ENCODE data around the gene NAA50.
A peak's percentile ranks its signal among the peaks of the same experiment; 100 is the strongest.

NAA50 gene

DNA sequence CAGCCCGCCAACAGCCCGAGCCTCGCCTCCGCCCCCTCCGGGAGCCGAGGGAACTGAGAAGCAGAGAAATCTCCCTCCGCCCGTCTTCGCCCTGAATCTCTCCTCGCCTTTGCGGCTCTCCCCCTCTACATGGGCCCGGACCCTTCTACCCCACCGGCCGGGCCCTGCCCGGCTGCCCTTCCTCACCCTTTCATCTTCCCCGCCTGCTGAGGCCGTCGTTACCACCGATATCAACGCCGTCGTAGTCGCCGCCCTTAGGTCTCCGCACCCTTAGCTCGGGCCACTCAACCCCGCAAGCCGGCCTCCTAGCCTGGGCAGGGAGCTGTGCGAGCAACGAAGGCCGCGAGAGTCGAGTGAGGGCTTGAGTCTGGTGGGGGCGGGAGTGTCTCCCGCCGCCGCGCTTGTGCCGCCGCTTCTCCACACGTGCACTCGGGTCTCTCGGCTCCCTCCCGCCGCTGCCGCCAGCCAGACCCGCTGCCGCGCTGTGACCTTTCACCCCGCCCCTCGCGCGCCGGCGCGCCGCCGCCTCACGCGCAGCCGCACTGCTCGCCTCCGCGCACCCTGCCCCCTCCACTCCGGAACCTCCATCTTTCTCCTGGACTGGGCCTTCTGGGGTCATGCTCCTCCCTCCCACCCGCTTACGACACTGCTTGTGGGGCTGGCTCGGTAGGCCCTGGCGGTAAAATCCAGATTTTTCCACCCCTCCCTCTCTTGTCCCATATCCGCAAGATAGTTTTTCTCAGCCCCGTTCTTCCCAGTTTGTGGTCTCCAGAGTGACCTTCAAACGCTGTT is at the start of gene NAA50:
Gene NAA50, minus strand, starts transcription at position 494 of the 792 bp plus-strand sequence. Its CDS starts 300 bp downstream, at position 194.
- DNase-seq: peak; percentile 93

DNA sequence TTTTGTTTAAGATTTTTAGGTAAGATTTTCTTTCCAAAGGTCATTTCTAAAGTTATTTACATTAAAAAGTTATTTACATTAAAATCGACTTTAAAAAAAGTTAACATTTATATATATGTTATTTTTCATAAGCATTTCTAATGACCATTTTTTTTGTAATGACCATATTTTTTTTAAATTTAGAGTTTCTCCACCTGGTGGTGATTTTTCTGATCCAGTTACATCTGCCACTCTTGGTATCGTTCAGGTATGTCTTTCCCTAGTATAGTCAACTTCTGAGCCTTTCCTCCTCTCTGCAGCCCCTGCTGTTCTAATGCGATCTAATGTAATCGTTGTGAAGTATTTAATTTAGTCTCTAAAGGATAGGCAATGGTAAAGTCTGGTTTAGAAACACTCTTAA is 49.6 kb upstream of the NAA50 start:
- no peak for DNase-seq

DNA sequence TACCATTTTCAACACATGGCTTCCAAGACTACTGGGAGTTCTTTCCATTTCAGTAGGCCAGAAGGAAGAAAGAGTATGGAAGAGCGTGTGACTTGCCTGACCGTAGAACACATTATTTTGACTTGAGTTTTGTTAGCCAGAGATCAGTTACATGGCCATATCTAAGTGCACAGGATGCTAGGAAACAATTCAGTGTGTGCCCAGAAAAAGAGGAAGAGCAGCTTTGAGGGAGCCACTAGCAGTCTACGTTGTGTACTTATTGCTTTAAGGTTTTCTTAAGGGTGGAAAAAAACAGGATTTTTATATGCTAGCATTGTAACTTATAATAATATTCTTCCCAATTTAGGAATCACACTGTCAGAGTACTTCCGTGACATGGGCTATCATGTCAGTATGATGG is 48.5 kb upstream of the NAA50 start:
- no peak for DNase-seq

DNA sequence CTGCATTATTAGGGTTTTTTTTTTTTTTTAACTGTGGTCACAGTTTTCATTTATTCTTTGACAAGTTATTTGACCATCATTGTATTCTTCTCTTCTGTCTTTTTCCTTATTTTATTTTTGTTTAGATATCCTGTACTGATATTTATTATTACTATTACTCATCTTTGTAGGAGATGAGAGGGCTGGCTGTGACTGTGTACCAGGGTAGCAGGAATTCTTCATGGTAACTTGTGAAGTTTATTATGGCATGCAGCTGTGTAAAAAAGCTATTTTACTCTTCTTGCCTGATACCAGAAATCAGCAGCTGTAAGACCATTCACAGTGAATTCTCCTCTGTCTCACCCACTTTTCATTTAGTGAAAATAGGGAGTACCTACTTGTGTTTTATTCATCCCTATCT is 45.3 kb upstream of the NAA50 start:
- no peak for DNase-seq

DNA sequence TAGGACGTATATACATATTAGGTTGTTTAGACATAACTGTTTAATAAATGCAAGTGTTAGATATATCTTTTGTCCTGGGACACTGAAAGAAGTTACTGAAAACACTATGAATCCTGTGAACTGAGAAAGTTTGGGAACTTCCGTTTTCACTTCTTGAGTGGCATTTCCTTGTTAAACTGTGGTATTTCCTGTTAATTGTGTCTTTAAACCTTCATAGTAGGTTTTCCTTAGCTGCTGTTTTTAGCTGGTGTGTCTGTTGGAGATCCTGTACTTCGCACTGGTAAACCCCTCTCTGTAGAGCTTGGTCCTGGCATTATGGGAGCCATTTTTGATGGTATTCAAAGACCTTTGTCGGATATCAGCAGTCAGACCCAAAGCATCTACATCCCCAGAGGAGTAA is 37.9 kb upstream of the NAA50 start:
- no peak for DNase-seq

DNA sequence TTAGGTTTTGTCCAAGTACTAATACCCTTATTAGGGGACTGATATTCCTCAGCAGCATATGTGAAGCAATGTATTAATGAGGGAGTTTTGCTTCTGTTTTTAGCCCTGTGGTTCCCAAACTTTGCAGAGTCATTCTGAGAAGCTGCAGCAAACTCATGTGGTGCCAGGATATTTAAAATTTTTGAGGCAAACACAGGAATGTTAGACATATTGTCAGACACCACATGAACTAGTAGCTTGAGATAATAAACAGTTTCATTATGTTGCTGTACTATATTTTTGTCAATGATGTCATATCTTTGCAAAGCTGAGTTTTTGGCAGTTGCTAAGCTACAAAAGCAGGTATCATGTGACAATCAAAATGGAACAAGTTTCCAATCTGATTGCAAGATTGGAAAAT is 37.4 kb upstream of the NAA50 start:
- no peak for DNase-seq

DNA sequence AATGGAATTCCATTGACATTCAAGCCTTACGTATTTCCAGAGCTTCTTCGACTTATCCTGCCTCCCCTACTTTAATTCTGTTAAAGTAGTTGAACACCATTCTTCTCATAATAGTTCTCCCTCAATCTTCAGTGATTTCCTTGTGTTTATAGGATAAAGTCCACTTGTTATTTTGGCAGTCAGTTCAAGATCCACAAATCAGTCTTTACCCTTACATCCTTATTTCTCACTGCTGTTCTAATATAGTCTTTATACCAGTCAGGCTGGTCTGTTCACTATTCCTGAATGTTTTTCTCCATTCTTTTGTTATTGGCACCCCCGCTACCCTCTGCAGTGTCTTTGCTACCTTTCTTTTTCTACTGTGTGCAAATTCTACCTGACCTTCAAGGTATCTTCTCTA is 30.5 kb upstream of the NAA50 start:
- no peak for DNase-seq

DNA sequence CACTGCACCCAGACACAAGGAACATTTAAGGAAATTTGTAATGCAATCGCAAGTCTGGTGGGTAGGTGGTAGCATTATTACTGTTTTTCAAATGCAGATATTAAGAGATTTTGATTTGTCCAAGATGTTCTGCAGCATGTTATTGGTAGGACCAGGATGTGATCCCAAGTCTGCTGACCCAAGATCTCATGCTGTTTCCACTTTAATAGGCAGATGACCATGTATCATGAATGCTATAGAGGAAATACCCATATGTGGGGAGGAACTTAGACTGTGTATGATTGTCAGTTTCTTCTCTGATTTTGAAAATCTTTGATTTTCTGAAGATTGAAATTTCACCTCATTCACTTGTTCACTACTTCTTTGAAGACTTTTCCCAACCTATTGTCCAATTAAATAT is 29.5 kb upstream of the NAA50 start:
- no peak for DNase-seq

DNA sequence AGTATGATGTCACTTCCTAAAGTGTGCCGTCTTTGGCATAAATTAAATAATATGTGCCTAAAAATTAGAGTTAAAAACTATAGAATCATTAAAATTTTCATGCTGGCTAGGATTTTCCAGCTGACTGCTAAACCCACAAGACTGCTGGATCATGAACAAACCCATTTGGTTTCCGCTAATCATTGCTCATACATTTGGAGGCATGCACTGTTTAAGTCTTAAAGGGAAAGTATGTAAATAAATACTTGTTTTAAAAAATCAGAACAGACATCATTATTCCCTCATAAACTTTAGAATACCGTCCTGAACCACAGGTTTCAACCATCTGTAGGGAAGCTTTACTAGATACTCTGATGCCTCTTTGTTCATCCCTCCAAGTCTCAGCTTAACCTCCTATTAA is 27.3 kb upstream of the NAA50 start:
- no peak for DNase-seq

DNA sequence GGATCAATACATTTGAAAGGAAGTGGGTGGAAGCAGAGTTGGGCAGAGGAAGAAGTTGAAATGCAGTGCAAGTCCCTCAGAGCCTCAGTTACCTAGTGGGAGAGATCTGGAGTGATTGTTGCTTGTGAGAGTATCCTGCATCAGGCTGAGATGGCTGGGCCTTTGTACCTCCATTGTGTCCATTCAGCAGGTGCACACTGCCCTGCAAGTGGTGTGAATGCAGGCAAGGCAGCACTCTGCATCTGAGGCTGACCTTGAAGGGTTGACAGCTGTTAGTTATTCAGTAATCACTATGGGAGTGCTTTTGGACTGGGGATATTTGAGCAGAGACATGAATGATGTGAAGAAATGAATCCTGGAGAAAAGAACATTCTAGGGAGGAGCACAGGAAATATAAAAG is 25.9 kb upstream of the NAA50 start:
- DNase-seq: no peak

DNA sequence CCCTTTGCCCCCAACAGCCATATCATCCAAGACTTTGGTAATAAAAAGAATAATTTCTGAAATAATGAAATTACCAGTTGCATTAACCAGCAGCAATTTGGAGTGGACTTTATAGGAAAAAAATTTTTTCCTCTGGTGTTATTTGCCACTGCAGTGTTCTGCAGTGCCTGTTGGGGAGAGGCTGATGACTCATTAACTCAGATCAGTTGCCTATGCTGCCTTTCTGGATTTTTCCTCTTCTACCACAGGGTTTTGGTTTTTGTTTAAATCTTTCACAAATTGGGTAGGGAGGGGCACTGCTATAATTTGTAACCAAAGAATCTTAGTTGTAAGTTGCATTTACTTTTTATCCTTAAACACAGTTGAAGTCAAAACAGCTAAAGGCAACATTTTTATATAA is 23.5 kb upstream of the NAA50 start:
- DNase-seq: no peak

DNA sequence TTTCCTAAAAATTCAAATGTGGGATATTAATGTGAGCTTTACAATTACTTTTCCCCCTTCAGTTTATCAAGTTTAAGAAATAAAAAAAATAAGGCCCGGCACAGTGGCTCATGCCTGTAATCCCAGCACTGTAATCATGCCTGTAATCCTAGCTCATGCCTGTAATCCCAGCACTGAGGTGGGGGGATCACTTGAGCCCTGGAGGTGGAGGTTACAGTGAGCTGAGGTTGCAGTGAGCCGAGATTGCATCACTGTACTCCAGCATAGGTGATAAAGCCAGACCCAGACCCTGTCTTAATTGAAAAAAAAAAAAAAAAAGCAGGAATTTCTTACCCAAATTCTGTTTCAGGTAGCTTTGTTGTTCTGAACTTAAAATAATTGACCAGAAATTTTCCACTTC is 18.6 kb upstream of the NAA50 start:
- no peak for DNase-seq

DNA sequence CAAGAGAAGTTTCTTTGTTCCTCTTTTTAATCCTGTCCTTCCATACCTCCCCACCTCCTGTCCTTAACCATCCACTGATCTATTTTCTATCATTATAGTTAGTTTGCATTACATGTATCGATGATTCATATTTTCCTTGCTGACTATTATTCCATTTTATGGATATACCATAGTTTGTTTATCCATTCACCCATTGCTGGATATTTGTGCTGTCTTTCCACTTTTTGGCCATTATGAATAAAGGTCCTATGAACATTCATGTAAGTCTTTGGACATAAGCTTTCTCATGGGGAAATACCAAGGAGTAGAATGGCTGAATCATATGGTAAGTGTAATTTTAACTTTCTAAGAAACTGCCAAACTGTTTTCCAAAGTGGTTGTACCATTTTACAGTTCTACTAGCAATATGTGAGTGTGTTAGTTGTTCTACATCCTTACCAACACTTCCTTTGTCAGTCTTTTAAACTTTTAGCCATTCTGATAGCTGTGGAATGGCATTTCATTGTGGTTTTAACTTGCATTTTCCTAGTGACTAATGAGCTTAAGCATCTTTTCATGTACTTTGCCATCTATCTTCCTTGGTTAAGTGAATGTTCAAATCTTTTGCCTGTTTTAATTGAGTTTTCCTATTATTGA is 12.5 kb upstream of the NAA50 start:
- DNase-seq: no peak

DNA sequence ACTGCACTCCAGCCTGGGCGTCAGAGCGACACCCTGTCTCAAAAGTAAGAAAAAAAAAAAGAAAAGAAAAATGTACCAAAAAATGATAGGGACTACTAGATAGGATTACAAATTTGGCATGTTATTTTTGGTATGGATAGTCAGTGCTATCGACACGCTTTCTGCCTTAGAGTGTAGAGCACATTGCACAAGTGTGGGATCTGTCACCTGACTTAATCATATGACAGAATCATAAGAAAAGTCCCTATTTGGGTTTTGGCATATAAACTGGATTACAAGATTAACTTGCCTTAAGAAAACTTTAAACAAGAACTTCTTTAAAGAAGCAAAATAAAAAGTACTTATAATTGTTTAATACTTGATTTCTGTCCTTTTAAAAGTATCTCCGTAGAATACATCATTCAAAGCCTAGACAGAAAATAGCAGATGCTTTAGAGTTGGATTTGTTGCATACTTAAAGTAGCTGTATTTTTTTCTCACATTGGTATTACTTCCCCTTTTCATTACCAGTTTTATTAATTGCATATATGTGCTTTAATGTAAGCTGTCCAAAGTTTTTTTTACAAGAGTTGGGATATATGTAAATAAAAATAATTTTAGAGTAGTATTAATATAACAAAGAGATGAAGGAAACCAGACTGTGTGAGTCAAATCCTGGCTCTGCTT is 8.6 kb upstream of the NAA50 start:
- DNase-seq: no peak

DNA sequence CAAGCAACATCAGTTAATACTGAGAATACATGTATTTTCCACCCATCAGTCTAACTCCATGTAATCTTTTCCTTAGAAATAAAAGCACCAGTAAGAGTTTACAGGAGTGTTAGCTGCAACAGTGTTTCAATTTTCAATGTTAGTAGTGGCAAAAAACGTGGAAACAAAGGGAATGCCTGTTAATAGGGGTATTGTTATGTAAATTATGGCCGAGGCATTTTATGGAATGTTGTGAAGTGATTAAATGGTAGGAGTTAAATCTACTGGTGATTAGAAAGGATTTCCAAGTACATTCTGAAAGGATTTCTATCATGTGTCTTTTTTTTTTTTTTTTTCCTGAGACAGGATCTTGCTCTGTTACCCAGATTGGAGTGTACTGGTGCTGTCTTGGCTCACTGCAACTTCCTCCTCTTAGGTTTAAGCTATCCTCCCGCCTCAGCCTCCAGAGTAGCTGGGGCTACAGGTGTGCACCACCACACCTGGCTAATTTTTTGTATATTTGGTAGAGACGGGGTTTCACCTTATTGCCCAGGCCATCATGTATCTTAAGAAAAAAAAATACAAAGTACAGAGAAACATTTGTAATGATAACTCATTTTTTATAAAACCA is 7.4 kb upstream of the NAA50 start:
- no peak for DNase-seq

DNA sequence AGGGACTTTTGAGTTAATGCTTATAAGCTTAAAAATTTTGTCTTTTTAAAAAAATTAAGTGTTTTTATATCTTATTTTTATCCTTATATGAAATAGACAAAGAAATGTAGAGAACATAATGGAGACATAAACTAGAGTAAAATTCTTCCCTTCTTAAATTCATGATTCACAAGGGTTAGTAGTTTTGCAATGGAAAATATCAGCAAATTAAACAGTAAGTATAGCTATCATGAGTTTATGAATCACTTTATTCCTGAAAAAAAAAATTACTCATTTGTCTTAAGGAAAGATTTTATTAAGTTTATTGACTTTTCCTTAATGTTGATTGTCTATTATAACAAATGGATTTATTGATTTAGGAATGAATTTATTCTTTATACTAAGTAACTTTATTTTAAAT is 5.1 kb upstream of the NAA50 start:
- no peak for DNase-seq

DNA sequence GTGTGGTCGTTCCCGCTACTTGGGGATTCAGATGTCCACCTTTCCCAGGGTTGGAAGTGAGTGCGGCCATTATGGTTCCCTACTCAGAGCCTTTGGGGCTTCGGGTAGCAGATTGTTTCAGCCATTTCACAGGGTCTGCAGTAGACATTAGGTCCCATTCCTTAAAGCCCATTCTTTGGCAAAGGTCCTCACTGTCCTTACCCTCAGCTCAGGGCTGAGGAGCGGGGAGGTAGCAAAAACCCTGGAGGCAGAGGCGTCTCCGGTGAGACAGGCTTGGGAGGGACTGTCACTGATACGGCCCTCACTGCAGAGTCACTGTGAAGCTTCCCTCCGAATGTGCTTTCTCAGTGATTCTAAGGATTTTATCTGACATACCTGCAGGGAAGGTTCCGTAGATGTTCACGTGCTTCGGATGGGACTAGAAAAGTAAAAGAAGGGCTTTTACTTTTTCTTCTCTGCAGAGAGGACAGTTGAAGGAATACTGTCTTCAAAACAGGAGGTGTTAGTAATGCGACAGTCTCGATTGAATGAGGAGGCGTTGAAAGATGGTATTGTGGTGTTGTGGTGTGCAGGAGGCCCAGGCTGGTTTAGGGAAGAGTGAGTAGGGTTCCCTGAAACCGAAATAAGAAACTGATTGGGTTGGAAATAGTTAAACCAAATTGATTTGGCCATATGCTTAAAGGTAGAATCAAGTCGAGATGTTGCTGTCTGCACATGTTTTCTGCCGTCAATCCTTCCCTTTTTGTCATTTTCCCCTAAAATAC is 1.4 kb upstream of the NAA50 start:
- peak; percentile 17 for DNase-seq

DNA sequence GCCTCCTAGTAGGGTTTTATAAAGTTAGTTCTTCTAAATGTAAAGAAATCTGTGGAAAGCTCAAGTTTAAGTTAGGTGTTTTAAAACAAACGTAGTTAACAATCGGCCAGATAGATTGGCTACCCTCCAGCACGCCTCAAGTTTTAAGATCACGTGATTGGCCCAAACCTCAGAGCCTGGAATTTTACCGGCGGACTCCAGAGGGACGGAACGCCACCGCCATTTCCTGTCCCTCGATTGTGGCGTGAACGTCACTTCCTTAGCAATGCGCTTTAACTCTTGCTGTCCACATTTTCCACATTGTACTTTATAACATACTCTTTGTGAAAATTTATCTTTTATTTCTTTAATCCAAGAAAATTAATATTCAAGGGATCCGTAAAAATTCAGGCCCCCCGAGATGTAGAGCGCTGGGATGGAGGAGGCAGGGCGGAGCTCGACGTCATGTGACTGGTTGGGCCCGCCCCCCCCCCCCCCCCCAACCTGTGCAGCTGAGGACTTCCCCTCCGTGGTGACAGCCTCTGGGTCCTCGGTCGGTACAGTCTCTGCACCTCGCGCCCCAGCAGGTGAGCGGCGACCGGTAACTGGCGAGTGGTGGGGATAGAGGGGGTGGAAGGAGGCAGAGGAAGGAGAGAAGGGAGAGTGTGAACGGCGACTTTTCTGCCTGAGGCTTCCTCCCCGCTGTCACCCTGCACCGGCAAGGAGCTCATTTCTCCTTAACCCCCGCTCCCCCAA is 666 bp upstream of the NAA50 start, which contains the start of gene ATP6V1A:
Gene ATP6V1A, plus strand, starts transcription at position 488 of the 735 bp plus-strand sequence. CDS start 31,719 bp downstream, outside the sequence.
- DNase-seq: peak; percentile 70

DNA sequence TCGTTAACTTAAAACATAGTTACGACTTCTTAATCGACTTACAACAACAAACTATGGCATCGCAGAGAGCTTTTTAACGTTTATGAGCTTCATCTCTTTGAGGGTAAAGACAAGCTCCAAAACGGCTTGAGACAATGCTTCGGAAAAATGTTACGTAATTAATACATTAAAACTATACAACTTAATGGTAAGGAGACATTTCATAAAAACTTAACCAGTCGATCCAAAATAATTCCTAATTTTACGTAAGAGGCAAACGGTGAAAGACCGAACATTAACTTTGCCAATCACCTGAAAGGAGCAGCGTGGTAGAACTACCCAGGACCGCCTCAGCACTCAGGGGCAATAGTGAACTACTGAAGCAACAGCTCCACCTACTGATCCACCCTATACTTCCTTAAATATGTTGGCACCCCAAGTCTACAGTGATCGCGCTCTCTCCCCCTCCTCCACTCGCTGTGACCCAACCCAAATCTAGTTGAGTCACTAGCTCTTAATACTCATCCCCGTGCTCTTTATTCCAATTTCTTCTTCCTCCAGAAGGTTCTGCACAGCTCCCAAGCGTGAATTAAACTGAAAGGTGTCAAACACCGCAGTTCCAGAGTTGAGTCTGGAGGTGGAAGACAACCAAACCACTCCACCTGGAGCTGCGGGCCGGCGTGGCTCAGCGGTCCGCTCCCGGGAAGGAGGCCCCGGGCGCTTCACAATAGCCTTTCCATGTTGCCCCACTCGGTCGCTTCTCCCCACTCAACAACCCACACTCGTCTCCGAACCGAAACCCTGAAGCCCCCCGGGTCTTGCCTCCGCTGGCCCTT is 901 bp downstream of the NAA50 start:
- DNase-seq: peak; percentile 56

DNA sequence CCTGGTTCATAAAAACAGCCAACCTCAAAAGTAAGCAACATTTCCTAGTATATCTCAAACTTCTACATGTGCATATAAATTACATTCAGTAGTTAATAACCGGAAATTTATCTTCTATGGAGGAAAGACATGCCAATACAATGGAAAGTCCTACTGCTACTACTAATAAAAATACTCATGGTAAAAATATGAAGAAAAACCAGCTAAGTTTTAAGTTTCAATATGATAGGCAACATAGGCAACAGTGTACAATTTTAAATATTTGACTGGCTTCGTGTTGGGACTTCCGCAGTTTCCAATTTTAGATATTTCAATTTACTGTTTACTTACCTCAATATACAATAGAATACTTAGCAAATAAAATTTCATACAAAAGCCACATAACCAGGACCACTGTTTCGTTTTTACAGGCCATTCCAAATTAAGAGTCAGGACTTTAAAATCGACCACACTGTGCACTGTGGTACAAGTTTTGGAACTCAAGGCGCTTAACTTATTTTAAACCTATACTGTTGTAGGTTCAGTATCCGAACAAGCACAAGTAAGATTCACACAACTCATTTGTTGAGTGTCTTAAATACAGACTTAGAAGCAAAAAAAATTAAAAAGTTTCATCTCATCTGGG is 2.9 kb downstream of the NAA50 start:
- DNase-seq: no peak

DNA sequence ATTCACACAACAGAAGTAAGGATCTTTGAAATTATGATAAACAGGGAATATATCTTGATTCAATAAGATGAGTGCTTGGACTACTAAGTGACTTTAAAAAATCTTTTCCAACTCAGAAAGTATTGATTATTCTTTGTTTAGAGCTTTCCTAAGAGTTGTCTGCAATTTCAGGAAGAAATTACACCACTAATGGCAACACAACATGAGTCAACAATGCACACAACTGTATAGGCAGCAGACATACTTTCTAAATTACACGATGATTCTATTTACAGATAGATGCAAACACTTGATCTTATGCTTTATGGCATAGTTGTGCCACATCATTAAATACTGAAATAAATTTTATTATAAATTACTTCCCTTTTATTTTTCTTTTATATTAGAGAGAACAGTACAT is 4.4 kb downstream of the NAA50 start:
- DNase-seq: no peak

All from stimulated activated CD4-positive, alpha-beta T cell treated with anti-CD3 and anti-CD28 coated beads, Interleukin-12 subunit alpha, Interleukin-12 subunit beta, amount 100 ng/mL, for 4 hours (primary cell).